H1 (cell line): Measurements from ENCODE around the gene TTC22. TPM values are rescaled to one million over a fixed set of nuclear protein-coding genes. Genes with fewer than 3 reads are reported as not detected.

Source experiments
- RAD21 ChIP-seq, 2 experiments: IDR thresholded peaks in 1 of 2; conservative IDR thresholded peaks in 1 of 2; 2 replicates each; pipeline ENCODE4 v1.6.1; 2011; ENCODE audit warnings: low read depth in 2 of 2, low read length in 2 of 2, improper control_type of control experiment in 1 of 2, inconsistent platforms in 1 of 2, mild to moderate bottlenecking in 1 of 2, moderate library complexity in 1 of 2
- polyA plus RNA-seq, 7 experiments: library from polyadenylated mRNA; depleted of rRNA in 3 of 7; stranded (reverse) in 5 of 7; unstranded in 2 of 7; fragments of >200 nt in 5 of 7; fragments of 200-250 nt in 2 of 7; gene quantifications; 1 replicate in 5 of 7; 2 replicates in 1 of 7; 4 replicates in 1 of 7; pipeline versions ENCODE4 v1.2.1 to v1.2.3, GENCODE V29; 2011 to 2013; ENCODE audit warnings: missing spikeins in 2 of 7, mixed read lengths in 2 of 7
- total RNA-seq: library from RNA; stranded (reverse); fragmentation: NEBNext Ultra II Directional; extraction: Animal tissue kit (Norgen Biotek cat#: 25700); gene quantifications from 2 replicates; pipeline ENCODE4 v1.2.1, GENCODE V29; 2021
- TF ChIP-seq, protein P1 (sequence below): fragments of 300-600 bp; sonication (generic); IDR thresholded peaks from 2 replicates; pipeline ENCODE4 v1.7.1; 2012; ENCODE audit warnings: low read length, moderate library complexity, mild to moderate bottlenecking, inconsistent platforms; ENCODE audit not compliant: insufficient replicate concordance

TTC22 gene
- total and polyA plus RNA-seq, 2 of the 8 experiments (the other 6 are each of a cell fraction or from before 2014, with no cell fraction given) = 1.00 to 1.6 TPM

DNA sequence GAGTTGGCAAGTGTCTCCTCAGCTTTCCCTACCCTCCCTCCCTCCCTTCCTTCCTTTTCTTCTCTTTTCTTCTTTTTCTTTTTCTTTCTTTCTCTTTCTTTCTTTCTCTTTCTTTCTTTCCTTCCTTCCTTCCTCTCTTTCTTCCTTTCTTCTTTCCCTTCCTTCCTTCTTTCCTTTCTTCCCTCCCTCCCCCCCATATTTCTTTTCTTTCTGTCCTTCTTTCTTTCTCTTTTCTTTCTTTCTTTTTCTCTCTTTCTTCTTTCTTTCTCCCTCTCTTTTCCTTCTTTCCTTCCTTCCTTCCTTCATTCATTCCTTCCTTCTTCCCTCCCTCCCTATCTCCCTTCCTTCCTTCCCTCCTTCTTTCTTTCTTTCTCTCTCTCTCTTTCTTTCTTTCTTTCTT is 18.6 kb upstream of the TTC22 start (continued):
- TF ChIP-seq, protein P1, sequence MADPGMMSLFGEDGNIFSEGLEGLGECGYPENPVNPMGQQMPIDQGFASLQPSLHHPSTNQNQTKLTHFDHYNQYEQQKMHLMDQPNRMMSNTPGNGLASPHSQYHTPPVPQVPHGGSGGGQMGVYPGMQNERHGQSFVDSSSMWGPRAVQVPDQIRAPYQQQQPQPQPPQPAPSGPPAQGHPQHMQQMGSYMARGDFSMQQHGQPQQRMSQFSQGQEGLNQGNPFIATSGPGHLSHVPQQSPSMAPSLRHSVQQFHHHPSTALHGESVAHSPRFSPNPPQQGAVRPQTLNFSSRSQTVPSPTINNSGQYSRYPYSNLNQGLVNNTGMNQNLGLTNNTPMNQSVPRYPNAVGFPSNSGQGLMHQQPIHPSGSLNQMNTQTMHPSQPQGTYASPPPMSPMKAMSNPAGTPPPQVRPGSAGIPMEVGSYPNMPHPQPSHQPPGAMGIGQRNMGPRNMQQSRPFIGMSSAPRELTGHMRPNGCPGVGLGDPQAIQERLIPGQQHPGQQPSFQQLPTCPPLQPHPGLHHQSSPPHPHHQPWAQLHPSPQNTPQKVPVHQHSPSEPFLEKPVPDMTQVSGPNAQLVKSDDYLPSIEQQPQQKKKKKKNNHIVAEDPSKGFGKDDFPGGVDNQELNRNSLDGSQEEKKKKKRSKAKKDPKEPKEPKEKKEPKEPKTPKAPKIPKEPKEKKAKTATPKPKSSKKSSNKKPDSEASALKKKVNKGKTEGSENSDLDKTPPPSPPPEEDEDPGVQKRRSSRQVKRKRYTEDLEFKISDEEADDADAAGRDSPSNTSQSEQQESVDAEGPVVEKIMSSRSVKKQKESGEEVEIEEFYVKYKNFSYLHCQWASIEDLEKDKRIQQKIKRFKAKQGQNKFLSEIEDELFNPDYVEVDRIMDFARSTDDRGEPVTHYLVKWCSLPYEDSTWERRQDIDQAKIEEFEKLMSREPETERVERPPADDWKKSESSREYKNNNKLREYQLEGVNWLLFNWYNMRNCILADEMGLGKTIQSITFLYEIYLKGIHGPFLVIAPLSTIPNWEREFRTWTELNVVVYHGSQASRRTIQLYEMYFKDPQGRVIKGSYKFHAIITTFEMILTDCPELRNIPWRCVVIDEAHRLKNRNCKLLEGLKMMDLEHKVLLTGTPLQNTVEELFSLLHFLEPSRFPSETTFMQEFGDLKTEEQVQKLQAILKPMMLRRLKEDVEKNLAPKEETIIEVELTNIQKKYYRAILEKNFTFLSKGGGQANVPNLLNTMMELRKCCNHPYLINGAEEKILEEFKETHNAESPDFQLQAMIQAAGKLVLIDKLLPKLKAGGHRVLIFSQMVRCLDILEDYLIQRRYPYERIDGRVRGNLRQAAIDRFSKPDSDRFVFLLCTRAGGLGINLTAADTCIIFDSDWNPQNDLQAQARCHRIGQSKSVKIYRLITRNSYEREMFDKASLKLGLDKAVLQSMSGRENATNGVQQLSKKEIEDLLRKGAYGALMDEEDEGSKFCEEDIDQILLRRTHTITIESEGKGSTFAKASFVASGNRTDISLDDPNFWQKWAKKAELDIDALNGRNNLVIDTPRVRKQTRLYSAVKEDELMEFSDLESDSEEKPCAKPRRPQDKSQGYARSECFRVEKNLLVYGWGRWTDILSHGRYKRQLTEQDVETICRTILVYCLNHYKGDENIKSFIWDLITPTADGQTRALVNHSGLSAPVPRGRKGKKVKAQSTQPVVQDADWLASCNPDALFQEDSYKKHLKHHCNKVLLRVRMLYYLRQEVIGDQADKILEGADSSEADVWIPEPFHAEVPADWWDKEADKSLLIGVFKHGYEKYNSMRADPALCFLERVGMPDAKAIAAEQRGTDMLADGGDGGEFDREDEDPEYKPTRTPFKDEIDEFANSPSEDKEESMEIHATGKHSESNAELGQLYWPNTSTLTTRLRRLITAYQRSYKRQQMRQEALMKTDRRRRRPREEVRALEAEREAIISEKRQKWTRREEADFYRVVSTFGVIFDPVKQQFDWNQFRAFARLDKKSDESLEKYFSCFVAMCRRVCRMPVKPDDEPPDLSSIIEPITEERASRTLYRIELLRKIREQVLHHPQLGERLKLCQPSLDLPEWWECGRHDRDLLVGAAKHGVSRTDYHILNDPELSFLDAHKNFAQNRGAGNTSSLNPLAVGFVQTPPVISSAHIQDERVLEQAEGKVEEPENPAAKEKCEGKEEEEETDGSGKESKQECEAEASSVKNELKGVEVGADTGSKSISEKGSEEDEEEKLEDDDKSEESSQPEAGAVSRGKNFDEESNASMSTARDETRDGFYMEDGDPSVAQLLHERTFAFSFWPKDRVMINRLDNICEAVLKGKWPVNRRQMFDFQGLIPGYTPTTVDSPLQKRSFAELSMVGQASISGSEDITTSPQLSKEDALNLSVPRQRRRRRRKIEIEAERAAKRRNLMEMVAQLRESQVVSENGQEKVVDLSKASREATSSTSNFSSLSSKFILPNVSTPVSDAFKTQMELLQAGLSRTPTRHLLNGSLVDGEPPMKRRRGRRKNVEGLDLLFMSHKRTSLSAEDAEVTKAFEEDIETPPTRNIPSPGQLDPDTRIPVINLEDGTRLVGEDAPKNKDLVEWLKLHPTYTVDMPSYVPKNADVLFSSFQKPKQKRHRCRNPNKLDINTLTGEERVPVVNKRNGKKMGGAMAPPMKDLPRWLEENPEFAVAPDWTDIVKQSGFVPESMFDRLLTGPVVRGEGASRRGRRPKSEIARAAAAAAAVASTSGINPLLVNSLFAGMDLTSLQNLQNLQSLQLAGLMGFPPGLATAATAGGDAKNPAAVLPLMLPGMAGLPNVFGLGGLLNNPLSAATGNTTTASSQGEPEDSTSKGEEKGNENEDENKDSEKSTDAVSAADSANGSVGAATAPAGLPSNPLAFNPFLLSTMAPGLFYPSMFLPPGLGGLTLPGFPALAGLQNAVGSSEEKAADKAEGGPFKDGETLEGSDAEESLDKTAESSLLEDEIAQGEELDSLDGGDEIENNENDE = no peak
- TF ChIP-seq RAD21 (IDR thresholded peaks at IDR 0.05 in 1 of 2, conservative IDR thresholded peaks at IDR 0.05 in 1 of 2; ENCODE audit: low read depth in 2 of 2, low read length in 2 of 2) = no peak
